DMS153 treated with DMSO at 0.1 percent for 48 hours (cell line): ENCODE measurements around the gene MAEA.

Experiments
- DNase-seq: peaks from one replicate; lab custom pipeline; 2025; ENCODE audit not compliant: unreplicated experiment; lab: John Stamatoyannopoulos, UW

Gene MAEA

GRCh38 chr4:1349359-1350168 lies 59.9 kb downstream of the MAEA start:
- no peak for DNase-seq

- DNase-seq: no peak
Observed at GRCh38 chr4:1350169-1350520, 60.5 kb downstream of the MAEA start.

- no peak for DNase-seq
Observed at GRCh38 chr4:1351854-1352566, 62.3 kb downstream of the MAEA start.

GRCh38 chr4:1352567-1352900 lies 62.8 kb downstream of the MAEA start:
- no peak for DNase-seq

- no peak for DNase-seq
Observed at GRCh38 chr4:1353186-1354055, 63.7 kb downstream of the MAEA start.

GRCh38 chr4:1354136-1354982 lies 64.7 kb downstream of the MAEA start:
- DNase-seq: no peak

GRCh38 chr4:1354983-1355275 lies 65.2 kb downstream of the MAEA start:
- no peak for DNase-seq

GRCh38 chr4:1355378-1355777 lies 65.7 kb downstream of the MAEA start:
- no peak for DNase-seq

- DNase-seq: no peak
Observed at GRCh38 chr4:1356181-1356998, 66.7 kb downstream of the MAEA start.

- DNase-seq: no peak
Observed at GRCh38 chr4:1357356-1358248, 67.9 kb downstream of the MAEA start.

- DNase-seq: no peak
Observed at GRCh38 chr4:1358421-1359143, 68.9 kb downstream of the MAEA start.

GRCh38 chr4:1359144-1359501 lies 69.4 kb downstream of the MAEA start:
- no peak for DNase-seq

- DNase-seq: no peak
Observed at GRCh38 chr4:1359976-1360375, 70.3 kb downstream of the MAEA start.

- no peak for DNase-seq
Observed at GRCh38 chr4:1360423-1361283, 71.0 kb downstream of the MAEA start.

- DNase-seq: no peak
Observed at GRCh38 chr4:1361431-1361830, 71.7 kb downstream of the MAEA start.

GRCh38 chr4:1362046-1362445 lies 72.4 kb downstream of the MAEA start:
- no peak for DNase-seq

- DNase-seq: no peak
Observed at GRCh38 chr4:1362521-1362920, 72.8 kb downstream of the MAEA start.

GRCh38 chr4:1363513-1363912 lies 73.8 kb downstream of the MAEA start:
- no peak for DNase-seq
